ENCODE results near the gene FSCB. TPM values are rescaled to one million over a fixed set of nuclear protein-coding genes. Genes with fewer than 3 reads are reported as not detected.

Gene FSCB
- total RNA-seq, 4 donors from 2014 or later = not detected

- TF ChIP-seq, protein P1, sequence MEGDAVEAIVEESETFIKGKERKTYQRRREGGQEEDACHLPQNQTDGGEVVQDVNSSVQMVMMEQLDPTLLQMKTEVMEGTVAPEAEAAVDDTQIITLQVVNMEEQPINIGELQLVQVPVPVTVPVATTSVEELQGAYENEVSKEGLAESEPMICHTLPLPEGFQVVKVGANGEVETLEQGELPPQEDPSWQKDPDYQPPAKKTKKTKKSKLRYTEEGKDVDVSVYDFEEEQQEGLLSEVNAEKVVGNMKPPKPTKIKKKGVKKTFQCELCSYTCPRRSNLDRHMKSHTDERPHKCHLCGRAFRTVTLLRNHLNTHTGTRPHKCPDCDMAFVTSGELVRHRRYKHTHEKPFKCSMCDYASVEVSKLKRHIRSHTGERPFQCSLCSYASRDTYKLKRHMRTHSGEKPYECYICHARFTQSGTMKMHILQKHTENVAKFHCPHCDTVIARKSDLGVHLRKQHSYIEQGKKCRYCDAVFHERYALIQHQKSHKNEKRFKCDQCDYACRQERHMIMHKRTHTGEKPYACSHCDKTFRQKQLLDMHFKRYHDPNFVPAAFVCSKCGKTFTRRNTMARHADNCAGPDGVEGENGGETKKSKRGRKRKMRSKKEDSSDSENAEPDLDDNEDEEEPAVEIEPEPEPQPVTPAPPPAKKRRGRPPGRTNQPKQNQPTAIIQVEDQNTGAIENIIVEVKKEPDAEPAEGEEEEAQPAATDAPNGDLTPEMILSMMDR (IDR thresholded peaks at IDR 0.05; ENCODE audit: low read depth) = no peak
These were observed 1.5 kb downstream of the FSCB start for GRCh38 chr14:44505588-44505987.

GRCh38 chr14:44497148-44497547, 9.9 kb downstream of the FSCB start:
- TF ChIP-seq, protein P1 (IDR thresholded peaks at IDR 0.05; ENCODE audit: low read depth) = no peak

DNA sequence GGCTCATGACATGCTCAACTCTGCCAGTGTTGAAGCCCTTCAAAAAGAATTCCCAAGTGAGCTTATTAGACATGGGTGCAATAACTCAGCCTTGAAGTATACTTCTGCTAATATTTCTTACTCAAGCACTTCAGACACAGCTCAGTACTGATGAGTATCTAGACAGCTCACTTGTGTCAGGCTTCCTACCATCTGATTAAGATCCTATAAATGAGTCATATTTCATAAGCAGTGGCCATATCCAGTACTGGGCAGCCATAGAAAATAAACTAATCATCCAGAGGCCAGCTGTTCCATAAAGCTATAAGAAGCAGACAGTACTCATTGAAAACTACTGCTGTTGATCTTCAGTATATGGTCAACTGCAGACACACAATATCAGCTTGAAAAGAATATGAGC, 12.9 kb downstream of the FSCB start:
- TF ChIP-seq, protein P1 (IDR thresholded peaks at IDR 0.05; ENCODE audit: low read depth) = no peak

DNA sequence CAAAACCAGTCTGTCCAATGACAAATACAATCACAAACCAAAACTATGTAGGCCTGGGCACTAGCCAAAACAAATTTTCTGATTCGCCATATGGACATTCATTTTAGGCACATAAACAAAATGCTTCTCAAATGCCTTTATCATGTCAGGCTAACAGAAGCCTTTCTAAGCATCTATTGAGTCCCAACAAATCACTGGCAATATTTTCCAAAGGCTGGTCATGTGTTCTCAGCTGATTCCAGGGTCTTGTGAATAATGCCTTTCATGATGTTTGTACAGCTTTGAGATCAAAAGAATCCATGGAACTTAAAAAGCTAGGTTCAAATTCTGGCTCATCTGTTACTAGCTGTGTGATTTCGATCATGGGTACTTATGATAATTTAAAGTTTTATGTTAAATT, 16.1 kb downstream of the FSCB start:
- TF ChIP-seq, protein P1 (IDR thresholded peaks at IDR 0.05; ENCODE audit: low read depth) = no peak

DNA sequence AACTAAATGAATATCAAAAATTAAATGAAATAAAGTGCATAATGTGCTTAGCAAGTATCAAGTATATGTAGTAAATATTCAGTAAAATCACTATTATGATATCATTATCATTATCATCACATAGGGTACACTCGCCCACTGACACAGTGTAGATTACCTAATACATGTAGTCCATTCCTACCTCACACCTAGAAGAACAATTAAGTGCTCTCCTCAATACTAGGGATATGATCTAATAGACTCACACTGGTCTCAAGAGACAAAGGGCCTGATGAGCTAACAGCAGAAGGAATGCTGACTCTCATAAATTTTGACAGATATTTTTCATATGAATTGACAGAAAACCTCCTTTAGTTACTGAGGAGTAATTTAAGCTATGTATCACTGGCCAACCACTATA, 29.1 kb downstream of the FSCB start:
- TF ChIP-seq, protein P1 (IDR thresholded peaks at IDR 0.05; ENCODE audit: low read depth) = no peak

DNA sequence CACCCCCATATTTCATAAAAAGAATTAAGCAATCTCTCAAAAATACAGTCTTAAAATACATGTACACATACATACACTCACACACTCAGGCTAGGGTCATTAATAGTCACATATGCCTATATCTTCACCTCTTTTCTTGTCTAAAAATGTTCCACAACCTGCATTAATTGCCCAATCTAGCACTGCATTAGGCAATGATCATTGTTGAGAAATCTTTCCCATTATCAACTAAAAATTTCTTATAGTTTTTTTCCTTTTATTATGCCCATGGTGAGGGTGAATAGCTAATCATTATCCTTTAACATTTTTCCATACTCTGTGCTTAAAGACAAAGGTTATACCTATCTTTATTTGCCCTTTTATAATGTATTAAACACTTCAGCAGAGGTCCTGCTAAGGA, 38.3 kb downstream of the FSCB start:
- TF ChIP-seq, protein P1 (IDR thresholded peaks at IDR 0.05; ENCODE audit: low read depth) = no peak

- TF ChIP-seq, protein P1 (IDR thresholded peaks at IDR 0.05; ENCODE audit: low read depth) = no peak
These were observed 43.6 kb downstream of the FSCB start for GRCh38 chr14:44463356-44464004.
